ENCODE measurements around the gene KCNA10. TPM values are rescaled to one million over a fixed set of nuclear protein-coding genes. Genes with fewer than 3 reads are reported as not detected.

Gene KCNA10
- total RNA-seq, 1 donor from 2014 or later = not detected

GRCh38 chr1:110551278-110551809, 32.4 kb upstream of the KCNA10 start:
- DNase-seq (ENCODE audit: low spot score, unreplicated experiment) = no peak
- H3K4me3 Mint-ChIP-seq (ENCODE audit: low read depth) = no peak overlapping the region
- TF ChIP-seq CTCF (IDR thresholded peaks at IDR 0.05; ENCODE audit: unreplicated experiment) = no peak
- peaks cover 4% of the 10 kb centered on the region for H3K4me1 Mint-ChIP-seq (ENCODE audit: low read depth)
- peaks cover 61% of the 10 kb centered on the region for H3K27me3 Mint-ChIP-seq
- no peaks in the 10 kb centered on the region for H3K36me3 Mint-ChIP-seq (ENCODE audit: insufficient read depth)
- no peak overlapping the region for H3K27ac Mint-ChIP-seq
- no peaks in the 10 kb centered on the region for H3K9me3 Mint-ChIP-seq (ENCODE audit: low read depth)

GRCh38 chr1:110549831-110550230, 30.9 kb upstream of the KCNA10 start:
- no peaks in the 10 kb centered on the region for H3K9me3 Mint-ChIP-seq (ENCODE audit: low read depth)
- H3K36me3 Mint-ChIP-seq (ENCODE audit: insufficient read depth) = no peaks in the 10 kb centered on the region
- DNase-seq (ENCODE audit: low spot score, unreplicated experiment) = no peak
- peaks cover 4% of the 10 kb centered on the region for H3K4me1 Mint-ChIP-seq (ENCODE audit: low read depth)
- TF ChIP-seq CTCF (IDR thresholded peaks at IDR 0.05; ENCODE audit: unreplicated experiment) = no peak
- no peak overlapping the region for H3K4me3 Mint-ChIP-seq (ENCODE audit: low read depth)
- peaks cover 57% of the 10 kb centered on the region for H3K27me3 Mint-ChIP-seq
- no peak overlapping the region for H3K27ac Mint-ChIP-seq

GRCh38 chr1:110548381-110548780, 29.4 kb upstream of the KCNA10 start:
- no peaks in the 10 kb centered on the region for H3K9me3 Mint-ChIP-seq (ENCODE audit: low read depth)
- H3K27ac Mint-ChIP-seq = peak overlapping the region; percentile 63
- H3K4me1 Mint-ChIP-seq (ENCODE audit: low read depth) = peaks cover 4% of the 10 kb centered on the region
- TF ChIP-seq CTCF (IDR thresholded peaks at IDR 0.05; ENCODE audit: unreplicated experiment) = peak; percentile 65
- DNase-seq (ENCODE audit: low spot score, unreplicated experiment) = peak; percentile 40
- no peaks in the 10 kb centered on the region for H3K36me3 Mint-ChIP-seq (ENCODE audit: insufficient read depth)
- no peak overlapping the region for H3K4me3 Mint-ChIP-seq (ENCODE audit: low read depth)
- H3K27me3 Mint-ChIP-seq = peaks cover 53% of the 10 kb centered on the region

GRCh38 chr1:110547017-110547416, 28.0 kb upstream of the KCNA10 start:
- Mint-ChIP-seq H3K4me1 (ENCODE audit: low read depth) (peaks cover 4% of the 10 kb centered on the region), H3K27me3 (peaks cover 40% of the 10 kb centered on the region), H3K4me3 (ENCODE audit: low read depth) (no peak overlapping the region), H3K36me3 (ENCODE audit: insufficient read depth) (no peaks in the 10 kb centered on the region), H3K9me3 (ENCODE audit: low read depth) (no peaks in the 10 kb centered on the region), H3K27ac (no peak overlapping the region)
- no peak for DNase-seq (ENCODE audit: low spot score, unreplicated experiment)
- no peak for TF ChIP-seq CTCF (IDR thresholded peaks at IDR 0.05; ENCODE audit: unreplicated experiment)

GRCh38 chr1:110545492-110545891, 26.5 kb upstream of the KCNA10 start:
- Mint-ChIP-seq H3K36me3 (ENCODE audit: insufficient read depth) (no peaks in the 10 kb centered on the region), H3K4me1 (ENCODE audit: low read depth) (peaks cover 4% of the 10 kb centered on the region), H3K4me3 (ENCODE audit: low read depth) (no peak overlapping the region), H3K9me3 (ENCODE audit: low read depth) (no peaks in the 10 kb centered on the region), H3K27ac (no peak overlapping the region), H3K27me3 (peaks cover 33% of the 10 kb centered on the region)
- DNase-seq (ENCODE audit: low spot score, unreplicated experiment) = no peak
- no peak for TF ChIP-seq CTCF (IDR thresholded peaks at IDR 0.05; ENCODE audit: unreplicated experiment)
